IMR-90 (cell line): ENCODE measurements around the gene CD14. TPM values are rescaled to one million over a fixed set of nuclear protein-coding genes. Genes with fewer than 3 reads are reported as not detected.

Source experiments
- ATAC-seq: fragments of 200-7000 bp; cut with Tn5 transposase; 2 replicates; pipeline ENCODE4 v1.9.1; 2020; ENCODE audit warnings: low read depth, mild to moderate bottlenecking, moderate library complexity
- BruUV-seq: library from RNA; stranded (reverse); fragments of 400-500 nt; replicated peaks from 2 replicates; lab custom pipeline; 2021; lab: Mats Ljungman, UMichigan
- CTCF ChIA-PET: fragments of 300-600 bp; formaldehyde crosslinking; extraction: SDS; loops from one replicate; lab custom pipeline; 2021; ENCODE audit warnings: antibody characterized with exemption; lab: Yijun Ruan, JAX
- POLR2A ChIA-PET: fragments of 300-600 bp; sonication (Branson Sonifier 250); formaldehyde crosslinking; loops from one replicate; lab custom pipeline; 2022; ENCODE audit warnings: antibody characterized with exemption; ENCODE audit not compliant: unreplicated experiment; lab: Charles Lee
- DNase-seq: peaks from one replicate; pipeline ENCODE4 v3.0.0; 2013
- H2AFZ ChIP-seq: replicated peaks from 2 replicates; pipeline ENCODE3; 2013; ENCODE audit warnings: low read length, mild to moderate bottlenecking; ENCODE audit not compliant: poor library complexity
- H2AK5ac ChIP-seq: 2 replicates; pipeline ENCODE4 v1.6.1; 2013; ENCODE audit warnings: low read depth, low read length, inconsistent platforms
- H2AK9ac ChIP-seq: replicated peaks from 2 replicates; pipeline ENCODE3; 2013; ENCODE audit warnings: mild to moderate bottlenecking, low read depth, low read length, moderate library complexity; ENCODE audit not compliant: poor library complexity
- H2BK120ac ChIP-seq: 2 replicates; pipeline ENCODE4 v1.6.1; 2013; ENCODE audit warnings: low read depth, low read length, inconsistent platforms
- H2BK15ac ChIP-seq: 3 replicates; pipeline ENCODE4 v1.6.1; 2013; ENCODE audit warnings: low read depth, low read length, inconsistent platforms
- H2BK20ac ChIP-seq: 2 replicates; pipeline ENCODE4 v1.6.1; 2013; ENCODE audit warnings: low read depth, mild to moderate bottlenecking, inconsistent platforms, low read length, moderate library complexity
- H2BK5ac ChIP-seq: 2 replicates; pipeline ENCODE4 v1.6.1; 2013; ENCODE audit warnings: mild to moderate bottlenecking, low read depth, low read length, inconsistent platforms; ENCODE audit not compliant: poor library complexity, severe bottlenecking
- H3K14ac ChIP-seq: replicated peaks from 2 replicates; pipeline ENCODE4 v1.6.1; 2013; ENCODE audit warnings: low read depth, low read length, inconsistent platforms
- H3K18ac ChIP-seq: 2 replicates; pipeline ENCODE4 v1.6.1; 2013; ENCODE audit warnings: low read depth, low read length, control low read depth
- H3K23ac ChIP-seq: 2 replicates; pipeline ENCODE4 v1.6.1; 2013; ENCODE audit warnings: low read depth, low read length, inconsistent platforms
- H3K27ac ChIP-seq: 2 replicates; pipeline ENCODE4 v1.5.1; 2013; ENCODE audit warnings: mild to moderate bottlenecking, control low read depth, low read length; ENCODE audit not compliant: insufficient read depth
- H3K27me3 ChIP-seq: 2 replicates; pipeline ENCODE4 v1.6.1; 2013; ENCODE audit warnings: low read length; ENCODE audit not compliant: control insufficient read depth, insufficient read depth
- H3K36me3 ChIP-seq: 2 replicates; pipeline ENCODE4 v1.6.1; 2013; ENCODE audit warnings: low read length, mixed read lengths; ENCODE audit not compliant: control insufficient read depth, insufficient read depth
- H3K4ac ChIP-seq: 2 replicates; pipeline ENCODE4 v1.6.1; 2013; ENCODE audit warnings: low read depth, low read length, inconsistent platforms
- H3K4me1 ChIP-seq: 2 replicates; pipeline ENCODE4 v1.6.1; 2013; ENCODE audit warnings: low read length, mixed read lengths; ENCODE audit not compliant: control insufficient read depth, insufficient read depth
- H3K4me2 ChIP-seq: 2 replicates; pipeline ENCODE4 v1.6.1; 2013; ENCODE audit warnings: low read depth, mild to moderate bottlenecking, control low read depth, low read length, moderate library complexity
- H3K4me3 ChIP-seq: 2 replicates; pipeline ENCODE4 v1.5.1; 2013; ENCODE audit warnings: low read depth, mild to moderate bottlenecking, control low read depth, low read length, moderate library complexity; ENCODE audit not compliant: insufficient read depth
- H3K56ac ChIP-seq: 2 replicates; pipeline ENCODE4 v1.6.1; 2013; ENCODE audit warnings: low read length, inconsistent platforms; ENCODE audit not compliant: insufficient read depth; ENCODE audit errors: extremely low read depth
- H3K79me1 ChIP-seq, 2 experiments: 2 replicates each; pipeline ENCODE4 v1.6.1; 2013; ENCODE audit warnings: low read length in 2 of 2, inconsistent platforms in 1 of 2, low read depth in 1 of 2
- H3K9ac ChIP-seq: 2 replicates; pipeline ENCODE4 v1.6.1; 2013; ENCODE audit warnings: low read depth, low read length, control low read depth
- H3K9me1 ChIP-seq: 2 replicates; pipeline ENCODE4 v1.6.1; 2013; ENCODE audit warnings: low read length, inconsistent platforms; ENCODE audit not compliant: insufficient read depth
- H3K9me3 ChIP-seq: 2 replicates; pipeline ENCODE4 v1.6.1; 2013; ENCODE audit warnings: low read length; ENCODE audit not compliant: control insufficient read depth, insufficient read depth
- H4K20me1 ChIP-seq: 2 replicates; pipeline ENCODE4 v1.6.1; 2013; ENCODE audit warnings: low read length, inconsistent platforms; ENCODE audit not compliant: insufficient read depth
- H4K5ac ChIP-seq: 2 replicates; pipeline ENCODE4 v1.6.1; 2013; ENCODE audit warnings: mild to moderate bottlenecking, low read depth, low read length, control low read depth
- H4K8ac ChIP-seq, 2 experiments: 2 replicates each; pipeline ENCODE4 v1.6.1; 2013; ENCODE audit warnings: low read depth in 2 of 2, low read length in 2 of 2, control low read depth in 1 of 2, inconsistent platforms in 1 of 2
- H4K91ac ChIP-seq: 2 replicates; pipeline ENCODE4 v1.6.1; 2013; ENCODE audit warnings: low read depth, low read length, inconsistent platforms; ENCODE audit not compliant: insufficient read depth
- CHD1 ChIP-seq: IDR thresholded peaks from 2 replicates; pipeline ENCODE4 v1.6.1; 2012; ENCODE audit warnings: low read depth, low read length, improper control_type of control experiment
- RCOR1 ChIP-seq: IDR thresholded peaks from 2 replicates; pipeline ENCODE4 v1.6.1; 2012; ENCODE audit warnings: mild to moderate bottlenecking, low read length, improper control_type of control experiment; ENCODE audit not compliant: insufficient replicate concordance
- WGBS, 2 experiments: methylation state at CpG; one replicate each; pipeline versions ENCODE4 v1.1.5 to v1.1.7; 2013; ENCODE audit warnings: missing lambda C conversion rate in 2 of 2; ENCODE audit not compliant: insufficient read length in 1 of 2; ENCODE audit errors: extremely low coverage in 2 of 2; 5-methylcytosine and 5-hydroxymethylcytosine counted together
- dilution Hi-C: fragments of 300-500 bp; cut with HindIII; formaldehyde crosslinking; loops from one replicate; pipeline ENCODE4 v1.14.3; 2018; ENCODE audit warnings: low sequenced_read_pairs; ENCODE audit not compliant: unreplicated experiment
- in situ Hi-C: fragments of 300-500 bp; cut with MboI; formaldehyde crosslinking; loops from 3 replicates; pipeline ENCODE4 v1.14.3; 2019; ENCODE audit warnings: low sequenced_read_pairs, inconsistent platforms, mixed read lengths
- intact Hi-C: fragments of 100-400 bp; cut with micrococcal nuclease; formaldehyde crosslinking; loops from 2 replicates; pipeline ENCODE4 v1.10.0; 2022
- polyA plus RNA-seq, 3 experiments: library from polyadenylated mRNA; depleted of rRNA; stranded (reverse); fragments of >200 nt; gene quantifications; 2 replicates each; pipeline ENCODE4 v1.2.3, GENCODE V29; 2012; ENCODE audit warnings: low replicate concordance in 1 of 3
- total RNA-seq: library from RNA; depleted of rRNA; stranded (reverse); fragments of >200 nt; gene quantifications from 2 replicates; pipeline ENCODE4 v1.2.3, GENCODE V29; 2012

CD14 gene
- total and polyA plus RNA-seq, 2 of the 4 experiments (the other 2 are of a cell fraction) = 0.17 to 0.18 TPM

DNA sequence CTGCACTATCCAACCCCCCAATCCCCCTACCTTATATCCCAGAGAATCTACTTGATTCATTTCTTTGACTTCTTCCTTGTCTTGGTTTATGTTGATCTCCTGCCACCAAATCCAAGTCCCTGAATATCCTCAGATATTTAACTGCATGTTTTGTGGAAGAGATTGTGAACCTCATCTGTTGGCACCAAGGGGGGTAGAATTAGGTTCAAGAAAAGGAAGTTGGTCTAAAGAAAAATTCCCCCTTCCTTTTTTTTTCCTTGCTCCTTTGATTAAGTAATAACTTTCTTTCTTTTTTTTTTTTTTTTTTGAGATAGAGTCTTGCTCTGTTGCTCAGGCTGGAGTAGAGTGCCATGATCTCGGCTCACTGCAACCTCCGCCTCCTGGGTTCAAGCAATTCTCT lies 526 bp upstream of the CD14 start:
- H2BK20ac ChIP-seq = no peak overlapping the region
- no peaks in the 10 kb centered on the region for H3K9me3 ChIP-seq
- H3K4me1 ChIP-seq = peaks cover 5% of the 10 kb centered on the region; the same call in 1 of the 2 replicates
- H3K4ac ChIP-seq = no peak overlapping the region
- H3K18ac ChIP-seq = no peak overlapping the region
- intact Hi-C loops (loop anchor here (10.0 kb wide), 1 partner anchor 389 kb away; no protein-coding TSS in a partner anchor), in situ Hi-C loops (no loop called here), dilution Hi-C loops (no loop called here)
- H3K23ac ChIP-seq = no peak overlapping the region
- H2BK15ac ChIP-seq = no peak overlapping the region
- TF ChIP-seq RCOR1 = no peak
- TF ChIP-seq CHD1 = no peak
- H4K91ac ChIP-seq = no peak overlapping the region
- H3K56ac ChIP-seq = no peak overlapping the region
- H3K27me3 ChIP-seq = peaks cover 16% of the 10 kb centered on the region
- H3K79me1 ChIP-seq = no peaks in the 10 kb centered on the region
- H3K14ac ChIP-seq = no peak overlapping the region
- H2AK5ac ChIP-seq = no peak overlapping the region
- H3K9me1 ChIP-seq = no peaks in the 10 kb centered on the region
- H4K20me1 ChIP-seq = no peaks in the 10 kb centered on the region
- no peak for DNase-seq
- H3K9ac ChIP-seq = no peak overlapping the region
- no peak overlapping the region for H2AK9ac ChIP-seq
- no peak for ATAC-seq
- WGBS, 2 experiments = no CpG with 5 or more reads among the region's 2 CpGs
- no peak overlapping the region for H3K4me3 ChIP-seq
- no peak overlapping the region for H3K27ac ChIP-seq
- no TSS peak for BruUV-seq
- H3K4me2 ChIP-seq = peak overlapping the region; percentile 71
- no peak overlapping the region for H4K8ac ChIP-seq
- ChIA-PET POLR2A (no interaction called here), CTCF (interaction anchor here (0.5 to 1.0 kb wide), 2 partner anchors 85 to 86 kb away, joined by 3 to 4 read pairs; partner anchors contain the start of gene EIF4EBP3)
- H4K5ac ChIP-seq = no peak overlapping the region
- H3K36me3 ChIP-seq = no peaks in the 10 kb centered on the region
- no peak overlapping the region for H2AFZ ChIP-seq
- H2BK120ac ChIP-seq = no peak overlapping the region
- no peak overlapping the region for H2BK5ac ChIP-seq
